GM12873 (cell line): ENCODE results near the gene HES6.

Source experiments
- CTCF ChIP-seq: IDR thresholded peaks from 2 replicates; pipeline ENCODE4 v1.5.1; 2012; ENCODE audit warnings: low read depth, mild to moderate bottlenecking, moderate library complexity, low read length, control low read depth; ENCODE audit not compliant: insufficient read depth; ENCODE audit errors: missing control alignments

The HES6 gene

GRCh38 chr2:238279324-238279682, 39.5 kb upstream of the HES6 start:
- TF ChIP-seq CTCF, result no peak

GRCh38 chr2:238278626-238279323, 38.9 kb upstream of the HES6 start:
- TF ChIP-seq CTCF, result no peak

GRCh38 chr2:238277695-238278094, 37.9 kb upstream of the HES6 start:
- no peak for TF ChIP-seq CTCF

GRCh38 chr2:238274152-238274865, 34.5 kb upstream of the HES6 start:
- TF ChIP-seq CTCF, result no peak

- no peak for TF ChIP-seq CTCF
These were observed 32.3 kb upstream of the HES6 start for GRCh38 chr2:238272156-238272555.

GRCh38 chr2:238271061-238271554, 31.3 kb upstream of the HES6 start:
- TF ChIP-seq CTCF, result no peak

GRCh38 chr2:238270606-238271005, 30.8 kb upstream of the HES6 start:
- TF ChIP-seq CTCF, result no peak
